ENCODE results near the gene BEAN1. TPM values are rescaled to one million over a fixed set of nuclear protein-coding genes. Genes with fewer than 3 reads are reported as not detected.
"Not testable (repeated sequence)": the region's sequence is repeated elsewhere in the genome, so short reads cannot be mapped to it uniquely, and the experiment has no call there.

The BEAN1 gene
- total and polyA plus RNA-seq, 9 of the 15 experiments (the other 6 are each of a cell fraction or from before 2014, with no cell fraction given) = not detected

GRCh38 chr16:66462912-66463311, 35.8 kb downstream of the BEAN1 start (continued):
- TF ChIP-seq PTTG1 (tag; IDR thresholded peaks at IDR 0.05; ENCODE audit: low read depth) (no peak), SAFB2 (IDR thresholded peaks at IDR 0.05; ENCODE audit: borderline replicate concordance, low read depth, low read length, severe bottlenecking) (no peak), NR2C2 (CRISPR knock-in tag; IDR thresholded peaks at IDR 0.05) (no peak), NR2C2 (tag; IDR thresholded peaks at IDR 0.05) (no peak), ETS2 (tag; IDR thresholded peaks at IDR 0.05; ENCODE audit: borderline replicate concordance, poor library complexity, severe bottlenecking) (no peak), THRAP3 (IDR thresholded peaks at IDR 0.05; ENCODE audit: borderline replicate concordance) (no peak)

GRCh38 chr16:66465946-66466345, 38.9 kb downstream of the BEAN1 start:
- in situ Hi-C loops (cut with MboI); CTCF ChIA-PET (ENCODE audit: low intra/inter-chr PET ratio): not testable (repeated sequence)
- WGBS (ENCODE audit: insufficient coverage, low coverage, missing lambda C conversion rate) = 0% methylated on average over 6 of the region's 6 CpGs

More at GRCh38 chr16:66465946-66466345, 38.9 kb downstream of the BEAN1 start:
- H3K27ac ChIP-seq (ENCODE audit: extremely low read depth, low read depth, low read length); H3K9ac ChIP-seq (ENCODE audit: insufficient read depth in 1 of 2, low read depth in 2 of 2, low read length in 2 of 2); H3K4me1 ChIP-seq (replicated peaks in 1 of 2; ENCODE audit: control insufficient read depth in 2 of 2, insufficient read depth in 2 of 2, low read length in 2 of 2); intact Hi-C loops (cut with micrococcal nuclease); H3K4me2 ChIP-seq (ENCODE audit: insufficient read depth, low read length); H3K4me3 ChIP-seq; H3K79me2 ChIP-seq (ENCODE audit: control insufficient read depth, insufficient read depth, low read length); H3K36me3 ChIP-seq (ENCODE audit: control insufficient read depth, insufficient read depth, low read length); POLR2A ChIA-PET; FAIRE-seq; H2AFZ ChIP-seq (ENCODE audit: low read depth, low read length); ATAC-seq; BruUV-seq (replicated peaks); H3K9me1 ChIP-seq (ENCODE audit: control insufficient read depth, insufficient read depth, low read length); DNase-seq (ENCODE audit: extremely low read depth in 1 of 4, low spot score in 3 of 4); H3K9me3 ChIP-seq (replicated peaks; ENCODE audit: control insufficient read depth, insufficient read depth, low read depth, low read length): not testable (repeated sequence)
- peaks cover 20% of the 10 kb centered on the region; the same call in 1 of the 2 replicates for H4K20me1 ChIP-seq (replicated peaks; ENCODE audit: control insufficient read depth, insufficient read depth, low read length)
- peaks cover 35 to 36% of the 10 kb centered on the region in 2 experiments for H3K27me3 ChIP-seq (ENCODE audit: control insufficient read depth in 2 of 2, insufficient read depth in 2 of 2, low read length in 2 of 2)

Data from K562 (cell line).